HFFc6 (cell line): ENCODE data around the gene EDEM1. TPM values are rescaled to one million over a fixed set of nuclear protein-coding genes. Genes with fewer than 3 reads are reported as not detected.
"Not testable (repeated sequence)": the region's sequence is repeated elsewhere in the genome, so short reads cannot be mapped to it uniquely, and the experiment has no call there.

Experiments
- DNase-seq: peaks from one replicate; pipeline ENCODE4 v3.0.0-alpha.2; 2018
- H3K27ac Mint-ChIP-seq: 2 replicates; pipeline ENCODE4 v1.8.0; 2020; ENCODE audit warnings: mild to moderate bottlenecking, mixed read lengths
- H3K27me3 Mint-ChIP-seq: 2 replicates; pipeline ENCODE4 v1.8.0; 2021; ENCODE audit warnings: mild to moderate bottlenecking, moderate library complexity, mixed read lengths; ENCODE audit not compliant: insufficient read depth
- H3K36me3 Mint-ChIP-seq: 2 replicates; pipeline ENCODE4 v1.8.0; 2021; ENCODE audit warnings: low read depth, mixed read lengths
- H3K4me1 Mint-ChIP-seq: 2 replicates; pipeline ENCODE4 v1.8.0; 2020; ENCODE audit warnings: low read depth, mixed read lengths
- H3K4me3 Mint-ChIP-seq: 2 replicates; pipeline ENCODE4 v1.8.0; 2020; ENCODE audit warnings: mild to moderate bottlenecking, moderate library complexity, mixed read lengths
- H3K9me3 Mint-ChIP-seq: 2 replicates; pipeline ENCODE4 v1.8.0; 2020; ENCODE audit warnings: mild to moderate bottlenecking, mixed read lengths
- CTCF ChIP-seq: fragments of 200-600 bp; sonication (generic); IDR thresholded peaks from 2 replicates; pipeline ENCODE4 v1.5.0; 2021; ENCODE audit warnings: antibody characterized with exemption, mild to moderate bottlenecking
- total RNA-seq, 6 experiments: library from RNA; stranded (reverse); fragmentation: NEBNext Ultra II Directional; extraction: Animal tissue kit (Norgen Biotek cat#: 25700); gene quantifications; 2 replicates in 1 of 6; 3 replicates in 5 of 6; pipeline ENCODE4 v1.2.3, GENCODE V29; 2021

Gene EDEM1
- total RNA-seq, 6 experiments from 2014 or later = 47.6 to 56.4 (median 52.0) TPM

- H3K27me3 Mint-ChIP-seq = peaks cover 2% of the 10 kb centered on the region
- peaks cover 47% of the 10 kb centered on the region for H3K4me1 Mint-ChIP-seq
- no peak for TF ChIP-seq CTCF
- no peaks in the 10 kb centered on the region for H3K9me3 Mint-ChIP-seq
- no peaks in the 10 kb centered on the region for H3K36me3 Mint-ChIP-seq
- no peak overlapping the region for H3K4me3 Mint-ChIP-seq
- DNase-seq = no peak
- no peak overlapping the region for H3K27ac Mint-ChIP-seq
Measured at GRCh38 chr3:5165698-5166097, 21.8 kb upstream of the EDEM1 start.

DNA sequence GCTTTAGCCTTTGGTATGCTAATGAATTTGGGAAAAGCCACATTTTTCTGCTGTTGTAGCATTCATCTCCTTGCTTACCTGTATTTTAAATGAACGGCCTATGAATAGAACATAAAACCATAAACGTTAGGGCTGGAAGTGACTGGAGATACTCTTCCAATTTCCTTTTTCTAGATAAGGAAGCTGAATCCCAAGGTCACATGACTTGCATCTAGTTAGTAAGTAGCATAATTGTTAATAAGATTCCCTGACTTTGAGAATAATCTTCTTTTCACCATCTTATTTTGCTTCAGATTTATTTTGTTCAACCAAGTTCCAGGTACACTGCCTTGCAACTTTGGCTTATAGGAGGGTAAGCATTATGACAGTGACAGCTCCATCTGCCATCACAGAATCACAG lies 20.7 kb upstream of the EDEM1 start:
- Mint-ChIP-seq H3K4me3 (no peak overlapping the region), H3K9me3 (no peaks in the 10 kb centered on the region), H3K27me3 (no peaks in the 10 kb centered on the region; the same call in 1 of the 2 replicates), H3K36me3 (no peaks in the 10 kb centered on the region), H3K4me1 (peaks cover 36% of the 10 kb centered on the region), H3K27ac (no peak overlapping the region)
- TF ChIP-seq CTCF = no peak
- no peak for DNase-seq

DNA sequence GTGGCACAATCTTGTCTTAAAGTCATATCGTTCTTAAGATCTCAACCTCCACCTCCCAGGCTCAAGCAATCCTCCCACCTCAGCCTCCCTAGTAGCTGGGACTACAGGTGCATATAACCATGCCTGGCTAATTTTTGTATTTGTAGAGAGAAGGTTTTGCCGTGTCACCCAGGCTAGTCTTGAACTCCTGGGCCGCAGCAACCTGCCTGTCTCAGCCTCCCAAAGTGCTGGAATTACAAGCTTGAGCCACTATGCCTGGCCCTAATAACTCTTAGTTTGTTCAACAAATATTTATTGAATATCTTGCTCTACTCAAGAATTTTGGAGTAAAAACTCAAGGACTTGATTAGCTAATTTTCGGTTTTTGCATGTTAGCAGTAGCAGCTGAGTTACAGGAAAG lies 19.4 kb upstream of the EDEM1 start:
- Mint-ChIP-seq H3K4me3 (no peak overlapping the region), H3K27ac (no peak overlapping the region), H3K4me1 (peaks cover 25% of the 10 kb centered on the region), H3K36me3 (no peaks in the 10 kb centered on the region; the same call in 1 of the 2 replicates), H3K27me3 (no peaks in the 10 kb centered on the region; the same call in 1 of the 2 replicates), H3K9me3 (no peaks in the 10 kb centered on the region)
- no peak for DNase-seq
- TF ChIP-seq CTCF = no peak

DNA sequence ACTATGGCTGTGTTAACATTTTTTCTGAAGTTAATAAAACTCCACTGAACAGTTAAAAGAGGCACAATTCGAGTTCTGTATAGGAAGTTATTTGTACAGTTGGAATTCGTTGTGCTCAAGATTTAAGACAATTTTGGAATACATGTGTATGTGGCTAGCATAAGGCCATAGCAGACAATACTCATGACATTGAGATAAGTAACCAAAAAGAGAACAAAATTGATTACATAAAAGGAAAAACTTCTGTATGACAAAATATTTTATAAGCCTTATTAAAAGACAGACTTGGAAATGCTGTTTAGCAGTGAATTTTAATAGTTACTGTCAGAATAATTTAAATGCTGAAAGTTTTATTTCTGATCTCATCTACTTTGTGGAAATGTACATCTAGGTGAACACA lies 17.7 kb upstream of the EDEM1 start:
- no peaks in the 10 kb centered on the region for H3K9me3 Mint-ChIP-seq
- no peaks in the 10 kb centered on the region; the same call in 1 of the 2 replicates for H3K36me3 Mint-ChIP-seq
- peaks cover 23% of the 10 kb centered on the region for H3K4me1 Mint-ChIP-seq
- no peak overlapping the region for H3K4me3 Mint-ChIP-seq
- H3K27ac Mint-ChIP-seq = no peak overlapping the region
- no peak for DNase-seq
- no peak for TF ChIP-seq CTCF
- H3K27me3 Mint-ChIP-seq = no peaks in the 10 kb centered on the region; the same call in 1 of the 2 replicates

DNA sequence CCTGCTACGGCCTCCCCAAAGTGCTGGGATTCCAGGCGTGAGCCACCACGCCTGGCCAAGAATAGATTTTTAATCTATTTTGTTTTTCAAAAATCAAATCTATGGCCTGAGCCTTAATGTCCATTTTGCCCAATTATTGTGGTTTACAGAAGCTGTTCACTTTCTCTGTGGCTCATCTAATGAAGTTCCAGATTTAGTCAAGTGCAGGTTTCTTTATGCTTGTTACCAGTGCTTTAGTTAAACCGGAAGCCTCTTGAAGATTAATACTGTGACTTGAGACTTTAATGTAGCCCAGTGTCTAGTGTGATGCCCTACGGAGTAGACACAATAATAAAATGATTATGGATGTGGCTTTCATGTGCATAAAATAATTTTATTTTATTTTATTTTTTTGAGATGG lies 16.5 kb upstream of the EDEM1 start:
- H3K9me3 Mint-ChIP-seq = no peaks in the 10 kb centered on the region
- TF ChIP-seq CTCF = no peak
- H3K27me3 Mint-ChIP-seq = no peaks in the 10 kb centered on the region; the same call in 1 of the 2 replicates
- H3K27ac Mint-ChIP-seq = no peak overlapping the region
- H3K4me1 Mint-ChIP-seq = peaks cover 14% of the 10 kb centered on the region
- no peaks in the 10 kb centered on the region; the same call in 1 of the 2 replicates for H3K36me3 Mint-ChIP-seq
- DNase-seq = no peak
- no peak overlapping the region for H3K4me3 Mint-ChIP-seq

GRCh38 chr3:5172018-5172417 lies 15.5 kb upstream of the EDEM1 start:
- no peaks in the 10 kb centered on the region; the same call in 1 of the 2 replicates for H3K27me3 Mint-ChIP-seq
- H3K4me1 Mint-ChIP-seq = 0 out of 2 replicates have a peak, but pooled peaks cover 9% of the 10 kb centered on the region

DNA sequence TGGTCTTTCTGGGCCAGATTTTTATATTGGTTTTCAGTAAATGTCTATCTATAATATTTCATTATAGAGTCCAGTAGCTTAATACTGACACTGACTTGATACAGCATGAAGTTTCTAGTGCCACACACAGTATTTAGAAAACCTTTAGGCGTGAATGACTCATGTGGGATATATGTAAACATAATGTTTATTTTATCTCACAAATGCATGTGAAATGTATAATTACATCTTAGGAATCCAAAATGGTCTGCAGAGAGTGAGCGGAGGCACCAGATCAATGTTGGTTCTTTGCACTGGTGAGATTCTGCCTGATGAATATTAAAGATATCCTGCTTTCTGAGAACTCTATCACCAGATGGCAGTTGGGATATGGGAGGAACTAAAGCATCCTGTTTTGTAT lies 8.5 kb upstream of the EDEM1 start:
- H3K9me3 Mint-ChIP-seq, H3K4me3 Mint-ChIP-seq, H3K27me3 Mint-ChIP-seq, DNase-seq, H3K27ac Mint-ChIP-seq, H3K4me1 Mint-ChIP-seq: not testable (repeated sequence)
- H3K36me3 Mint-ChIP-seq = peaks cover 10% of the 10 kb centered on the region; the same call in 1 of the 2 replicates

More at GRCh38 chr3:5172018-5172417, 15.5 kb upstream of the EDEM1 start:
- no peaks in the 10 kb centered on the region for H3K9me3 Mint-ChIP-seq
- no peaks in the 10 kb centered on the region; the same call in 1 of the 2 replicates for H3K36me3 Mint-ChIP-seq
- H3K27ac Mint-ChIP-seq = no peak overlapping the region
- no peak for DNase-seq
- no peak for TF ChIP-seq CTCF
- H3K4me3 Mint-ChIP-seq = no peak overlapping the region
